CD4-positive, alpha-beta T cell (primary cell): ENCODE results near the gene CD300H. TPM values are rescaled to one million over a fixed set of nuclear protein-coding genes. Genes with fewer than 3 reads are reported as not detected.

ENCODE experiments used
- ATAC-seq: fragments of 200-7000 bp; cut with Tn5 transposase; one replicate; pipeline ENCODE4 v1.10.0; 2022; ENCODE audit warnings: mild to moderate bottlenecking; ENCODE audit not compliant: poor library complexity
- CTCF ChIA-PET: fragments of 350-600 bp; sonication (Branson Sonifier 250); formaldehyde crosslinking; loops from one replicate; lab custom pipeline; 2021; ENCODE audit warnings: antibody characterized with exemption, inconsistent platforms; lab: Charles Lee
- POLR2A ChIA-PET: fragments of 350-600 bp; sonication (Branson Sonifier 250); formaldehyde crosslinking; loops from one replicate; lab custom pipeline; 2021; ENCODE audit warnings: antibody characterized with exemption, inconsistent platforms; lab: Charles Lee
- DNase-seq, 14 experiments: peaks; one replicate each; pipeline ENCODE4 v3.0.0-alpha.2; 2013 to 2020; ENCODE audit warnings: mixed read lengths in 2 of 14
- H3K27ac ChIP-seq, 2 donors: one replicate each; pipeline versions ENCODE4 v1.5.1 to v1.7.0; 2013; ENCODE audit warnings: low read length in 2 of 2, low read depth in 1 of 2, mild to moderate bottlenecking in 1 of 2
- H3K27me3 ChIP-seq, 2 experiments: 1 replicate in 1 of 2; 2 replicates in 1 of 2; pipeline versions ENCODE4 v1.6.1 to v1.7.0; 2013; ENCODE audit warnings: low read length in 2 of 2, control low read depth in 1 of 2, mild to moderate bottlenecking in 1 of 2, moderate library complexity in 1 of 2; ENCODE audit not compliant: insufficient read depth in 2 of 2, control insufficient read depth in 1 of 2
- H3K36me3 ChIP-seq: one replicate; pipeline ENCODE4 v1.6.1; 2013; ENCODE audit warnings: low read length, control low read depth; ENCODE audit not compliant: insufficient read depth
- H3K4me1 ChIP-seq: one replicate; pipeline ENCODE4 v1.6.1; 2013; ENCODE audit warnings: low read length, control low read depth; ENCODE audit not compliant: insufficient read depth
- H3K4me3 ChIP-seq: one replicate; pipeline ENCODE4 v1.5.1; 2013; ENCODE audit warnings: mild to moderate bottlenecking, low read length, moderate library complexity
- H3K9me3 ChIP-seq, 2 experiments: 1 replicate in 1 of 2; 2 replicates in 1 of 2; pipeline versions ENCODE4 v1.6.1 to v1.7.0; 2013; ENCODE audit warnings: low read length in 2 of 2, mild to moderate bottlenecking in 2 of 2, control low read depth in 1 of 2, moderate library complexity in 1 of 2; ENCODE audit not compliant: control insufficient read depth in 1 of 2, insufficient read depth in 1 of 2
- H3K27ac Mint-ChIP-seq: one replicate; pipeline ENCODE4 v1.8.0; 2020; ENCODE audit warnings: mixed read lengths
- H3K27me3 Mint-ChIP-seq: one replicate; pipeline ENCODE4 v1.8.0; 2021; ENCODE audit warnings: mixed read lengths
- H3K36me3 Mint-ChIP-seq: one replicate; pipeline ENCODE4 v1.8.0; 2021; ENCODE audit warnings: low read depth, mixed read lengths
- H3K4me1 Mint-ChIP-seq: one replicate; pipeline ENCODE4 v1.8.0; 2021; ENCODE audit warnings: low read depth, mixed read lengths
- H3K4me3 Mint-ChIP-seq: one replicate; pipeline ENCODE4 v1.8.0; 2020; ENCODE audit warnings: mild to moderate bottlenecking, mixed read lengths
- H3K9me3 Mint-ChIP-seq: one replicate; pipeline ENCODE4 v1.8.0; 2020; ENCODE audit warnings: mixed read lengths
- intact Hi-C, 2 experiments: fragments of 100-400 bp; cut with DNase I in 1 of 2; cut with micrococcal nuclease in 1 of 2; formaldehyde crosslinking; loops; one replicate each; pipeline versions ENCODE4 v1.15.1 to v1.9.0; 2023 to 2025; cut with DNase I, micrococcal nuclease
- total RNA-seq, 174 experiments: library from RNA in 2 of 174; stranded (reverse) in 2 of 174; gene quantifications; one replicate each; pipeline ENCODE4 v1.2.3 and lab custom pipeline; 2021 to 2026
- TF ChIP-seq, protein P1 (sequence below): fragments of 200-600 bp; IDR thresholded peaks from one replicate; pipeline ENCODE4 v1.8.0; 2022; ENCODE audit warnings: antibody characterized with exemption, mild to moderate bottlenecking

Gene CD300H
- total RNA-seq, 2 experiments from 2014 or later = not detected

DNA sequence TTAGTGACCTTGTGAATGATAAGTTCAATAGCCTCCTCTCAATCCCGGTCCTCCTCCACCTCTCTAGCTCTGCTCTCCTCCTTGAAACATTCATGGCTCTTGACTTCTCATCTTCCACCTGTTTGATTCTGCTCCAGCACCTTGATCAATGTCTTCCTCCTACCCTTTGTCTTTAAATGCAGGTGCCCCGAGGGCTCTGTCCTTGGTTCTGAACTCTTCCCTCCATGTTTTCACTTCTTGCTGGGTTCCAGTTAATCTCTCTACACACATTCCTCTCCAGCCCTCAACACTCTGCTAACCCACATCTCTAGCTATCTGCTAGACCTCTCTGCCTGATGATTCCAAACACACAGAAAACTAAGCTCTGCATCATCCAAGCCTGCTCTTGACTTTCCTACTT lies 42.8 kb upstream of the CD300H start:
- no peak overlapping the region for H3K4me3 ChIP-seq
- Mint-ChIP-seq H3K27ac (no peak overlapping the region), H3K4me1 (no peaks in the 10 kb centered on the region), H3K9me3 (no peaks in the 10 kb centered on the region), H3K4me3 (no peak overlapping the region), H3K36me3 (no peaks in the 10 kb centered on the region), H3K27me3 (peaks cover 13% of the 10 kb centered on the region)
- TF ChIP-seq, protein P1, sequence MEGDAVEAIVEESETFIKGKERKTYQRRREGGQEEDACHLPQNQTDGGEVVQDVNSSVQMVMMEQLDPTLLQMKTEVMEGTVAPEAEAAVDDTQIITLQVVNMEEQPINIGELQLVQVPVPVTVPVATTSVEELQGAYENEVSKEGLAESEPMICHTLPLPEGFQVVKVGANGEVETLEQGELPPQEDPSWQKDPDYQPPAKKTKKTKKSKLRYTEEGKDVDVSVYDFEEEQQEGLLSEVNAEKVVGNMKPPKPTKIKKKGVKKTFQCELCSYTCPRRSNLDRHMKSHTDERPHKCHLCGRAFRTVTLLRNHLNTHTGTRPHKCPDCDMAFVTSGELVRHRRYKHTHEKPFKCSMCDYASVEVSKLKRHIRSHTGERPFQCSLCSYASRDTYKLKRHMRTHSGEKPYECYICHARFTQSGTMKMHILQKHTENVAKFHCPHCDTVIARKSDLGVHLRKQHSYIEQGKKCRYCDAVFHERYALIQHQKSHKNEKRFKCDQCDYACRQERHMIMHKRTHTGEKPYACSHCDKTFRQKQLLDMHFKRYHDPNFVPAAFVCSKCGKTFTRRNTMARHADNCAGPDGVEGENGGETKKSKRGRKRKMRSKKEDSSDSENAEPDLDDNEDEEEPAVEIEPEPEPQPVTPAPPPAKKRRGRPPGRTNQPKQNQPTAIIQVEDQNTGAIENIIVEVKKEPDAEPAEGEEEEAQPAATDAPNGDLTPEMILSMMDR = no peak
- H3K9me3 ChIP-seq = peaks cover 0 to 4% of the 10 kb centered on the region in 2 experiments
- H3K27ac ChIP-seq = no peak overlapping the region
- CTCF ChIA-PET = no interaction called here
- POLR2A ChIA-PET = no interaction called here
- no peak for ATAC-seq
- DNase-seq = no peak
- no peaks in the 10 kb centered on the region for H3K36me3 ChIP-seq
- H3K4me1 ChIP-seq = peaks cover 8% of the 10 kb centered on the region
- peaks cover 15 to 24% of the 10 kb centered on the region in 2 experiments for H3K27me3 ChIP-seq
- intact Hi-C loops = no loop called here

GRCh38 chr17:74608511-74608910 lies 41.2 kb upstream of the CD300H start:
- ChIA-PET POLR2A (no interaction called here), CTCF (no interaction called here)
- peaks cover 0 to 4% of the 10 kb centered on the region in 2 experiments for H3K9me3 ChIP-seq
- H3K36me3 Mint-ChIP-seq = no peaks in the 10 kb centered on the region
- peaks cover 13 to 18% of the 10 kb centered on the region in 2 experiments for H3K27me3 ChIP-seq
- ATAC-seq = no peak
- peaks cover 3% of the 10 kb centered on the region for H3K4me1 Mint-ChIP-seq
- TF ChIP-seq, protein P1 = no peak
- H3K4me3 ChIP-seq = no peak overlapping the region
- H3K9me3 Mint-ChIP-seq = no peaks in the 10 kb centered on the region
- no peak overlapping the region for H3K27ac ChIP-seq
- H3K27me3 Mint-ChIP-seq = peaks cover 9% of the 10 kb centered on the region
- no peaks in the 10 kb centered on the region for H3K36me3 ChIP-seq
- intact Hi-C loops = no loop called here
- no peak for DNase-seq
- no peak overlapping the region for H3K27ac Mint-ChIP-seq
- H3K4me1 ChIP-seq = peaks cover 11% of the 10 kb centered on the region
- H3K4me3 Mint-ChIP-seq = no peak overlapping the region

GRCh38 chr17:74607221-74607620 lies 39.9 kb upstream of the CD300H start:
- no peak overlapping the region for H3K27ac Mint-ChIP-seq
- no peaks in the 10 kb centered on the region for H3K9me3 Mint-ChIP-seq
- CTCF ChIA-PET = no interaction called here
- H3K36me3 Mint-ChIP-seq = no peaks in the 10 kb centered on the region
- H3K27ac ChIP-seq = no peak overlapping the region
- no peak overlapping the region for H3K4me3 Mint-ChIP-seq
- no peaks in the 10 kb centered on the region for H3K36me3 ChIP-seq
- peaks cover 9% of the 10 kb centered on the region for H3K4me1 ChIP-seq
- POLR2A ChIA-PET = no interaction called here
- DNase-seq (no peak), ATAC-seq (no peak)
- intact Hi-C loops = no loop called here
- H3K4me3 ChIP-seq = no peak overlapping the region
- H3K9me3 ChIP-seq = peaks cover 0 to 4% of the 10 kb centered on the region in 2 experiments
- TF ChIP-seq, protein P1 = no peak
- H3K4me1 Mint-ChIP-seq = peaks cover 15% of the 10 kb centered on the region
- H3K27me3 Mint-ChIP-seq = peaks cover 17% of the 10 kb centered on the region
- H3K27me3 ChIP-seq = peaks cover 10 to 16% of the 10 kb centered on the region in 2 experiments
